Activated naive CD4-positive, alpha-beta T cell treated with anti-CD3 and anti-CD28 coated beads, Interleukin-2, amount 50 U/mL, for 16 hours (primary cell): ENCODE measurements around the gene GPBAR1.
"Not testable (repeated sequence)": the region's sequence is repeated elsewhere in the genome, so short reads cannot be mapped to it uniquely, and the experiment has no call there.

Source experiments
- DNase-seq: peaks from one replicate; pipeline ENCODE4 v3.0.0-alpha.2; 2020

Gene GPBAR1

GRCh38 chr2:218269900-218270720 is 9.3 kb downstream of the GPBAR1 start, which contains the start of the genes AAMP and PNKD:
TSS of gene AAMP (minus strand) at chr2:218270137. CDS start at chr2:218270086, 51 bp downstream.
TSS of gene PNKD (plus strand) at chr2:218270519. CDS start at chr2:218270536, 17 bp downstream.
- peak; percentile 100 for DNase-seq

- DNase-seq, result no peak
These were observed 10.1 kb downstream of the GPBAR1 start for GRCh38 chr2:218270721-218271486.

GRCh38 chr2:218271487-218271797 is 10.6 kb downstream of the GPBAR1 start:
- DNase-seq, result no peak

DNA sequence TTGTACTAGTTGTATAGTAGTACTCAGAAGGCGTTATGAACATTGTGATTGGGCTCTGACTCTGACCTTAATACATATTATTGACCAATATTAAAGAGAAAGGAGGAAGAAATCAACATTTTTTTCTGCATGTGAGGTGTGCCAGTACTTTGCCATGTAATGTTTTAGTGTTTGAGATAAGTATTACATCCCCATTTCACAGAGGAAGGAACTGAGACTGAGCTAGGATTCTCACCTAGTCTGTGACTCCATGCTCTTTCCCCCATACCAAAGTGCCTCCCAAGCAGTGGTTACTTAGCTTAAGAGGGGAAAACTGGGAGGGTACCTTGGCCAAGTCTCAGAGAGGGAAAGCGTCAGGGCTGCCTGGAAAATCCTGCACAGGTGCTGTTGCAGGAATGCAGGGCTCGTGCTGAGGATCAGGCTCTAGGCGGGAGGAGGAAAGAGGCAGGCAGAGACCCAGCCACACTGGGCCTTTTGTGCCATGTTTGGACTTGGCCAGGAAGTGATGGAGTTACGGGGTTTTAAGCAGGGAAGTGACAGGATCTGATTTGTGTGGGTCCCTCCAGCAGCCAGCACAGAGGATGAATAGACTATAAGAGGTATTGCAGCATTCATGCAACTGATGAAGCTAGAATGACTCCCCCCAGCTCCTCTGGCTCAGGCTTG is 11.2 kb downstream of the GPBAR1 start:
- DNase-seq, result no peak

DNA sequence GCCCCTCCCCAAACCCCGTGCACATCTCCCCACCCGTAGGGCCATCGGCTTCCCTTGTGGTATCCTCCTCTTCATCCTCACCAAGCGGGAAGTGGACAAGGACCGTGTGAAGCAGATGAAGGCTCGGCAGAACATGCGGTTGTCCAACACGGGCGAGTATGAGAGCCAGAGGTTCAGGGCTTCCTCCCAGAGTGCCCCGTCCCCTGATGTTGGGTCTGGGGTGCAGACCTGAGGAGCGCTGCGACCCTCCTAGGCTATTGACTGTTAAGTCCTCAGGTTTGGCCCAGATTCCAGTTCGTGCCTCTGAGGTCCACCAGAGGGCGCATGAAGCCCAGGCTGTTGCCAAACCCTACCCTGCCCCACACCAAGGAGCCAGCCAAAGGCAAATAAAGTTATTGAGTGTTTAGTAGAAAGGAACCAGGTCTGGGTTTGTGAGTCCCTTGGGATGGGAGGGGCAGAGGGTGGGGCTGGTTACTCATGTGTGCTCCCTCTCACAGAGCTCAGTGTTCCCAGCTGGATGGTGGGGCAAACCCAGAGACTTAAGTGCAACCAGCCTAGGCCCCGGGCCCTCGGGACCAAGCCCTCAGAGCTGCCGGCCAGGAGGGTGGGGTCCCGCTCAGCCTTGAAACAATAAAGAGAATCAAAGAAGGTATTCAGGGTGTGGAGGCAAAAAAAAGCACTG is 11.9 kb downstream of the GPBAR1 start:
- DNase-seq, result peak; percentile 79

DNA sequence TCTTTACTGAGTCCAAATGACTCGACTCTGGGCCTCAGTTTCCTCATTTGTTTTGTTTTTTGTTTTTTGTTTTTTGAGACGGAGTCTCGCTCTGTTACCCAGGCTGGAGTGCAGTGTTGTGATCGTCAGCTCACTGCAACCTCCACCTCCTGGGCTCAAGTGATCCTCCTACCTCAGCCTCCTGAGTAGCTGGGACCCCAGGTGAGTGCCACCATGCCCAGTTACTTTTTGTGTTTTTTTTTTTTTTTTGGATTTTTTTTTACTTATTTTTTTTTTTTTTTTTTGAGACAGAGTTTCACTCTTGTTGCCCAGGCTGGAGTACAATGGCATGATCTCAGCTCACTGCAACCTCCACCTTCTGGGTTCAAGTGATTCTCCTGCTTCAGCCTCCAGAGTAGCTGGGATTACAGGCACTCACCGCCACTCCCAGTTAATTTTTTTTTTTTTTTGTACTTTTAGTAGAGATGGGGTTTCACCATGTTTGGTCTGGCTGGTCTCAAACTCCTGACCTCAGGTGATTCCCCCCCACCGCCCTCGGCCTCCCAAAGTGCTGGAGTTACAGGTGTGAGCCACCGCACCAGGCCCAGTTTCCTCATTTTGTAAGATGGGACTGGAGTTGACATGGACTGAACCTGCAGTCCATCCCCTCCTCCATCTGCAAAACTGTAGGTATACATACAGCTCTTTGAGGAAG is 12.5 kb downstream of the GPBAR1 start:
- DNase-seq, result not testable (repeated sequence)

DNA sequence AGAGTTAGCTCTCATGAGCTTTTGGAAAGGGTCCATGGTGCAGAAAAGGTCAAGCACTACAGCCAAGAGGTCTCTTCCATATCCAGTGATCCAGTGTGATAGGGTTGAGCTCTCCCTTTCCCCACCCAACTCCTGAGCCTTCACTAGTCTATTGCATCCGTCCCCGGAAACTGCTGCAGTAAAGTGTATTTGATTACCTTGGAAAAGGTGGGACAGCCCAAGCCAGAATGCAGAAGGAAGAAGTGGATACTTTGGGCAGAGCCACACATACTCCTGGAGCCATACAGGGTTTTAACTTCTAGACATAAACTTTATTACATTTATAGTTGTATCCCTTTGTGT is 13.1 kb downstream of the GPBAR1 start:
- DNase-seq, result no peak

DNA sequence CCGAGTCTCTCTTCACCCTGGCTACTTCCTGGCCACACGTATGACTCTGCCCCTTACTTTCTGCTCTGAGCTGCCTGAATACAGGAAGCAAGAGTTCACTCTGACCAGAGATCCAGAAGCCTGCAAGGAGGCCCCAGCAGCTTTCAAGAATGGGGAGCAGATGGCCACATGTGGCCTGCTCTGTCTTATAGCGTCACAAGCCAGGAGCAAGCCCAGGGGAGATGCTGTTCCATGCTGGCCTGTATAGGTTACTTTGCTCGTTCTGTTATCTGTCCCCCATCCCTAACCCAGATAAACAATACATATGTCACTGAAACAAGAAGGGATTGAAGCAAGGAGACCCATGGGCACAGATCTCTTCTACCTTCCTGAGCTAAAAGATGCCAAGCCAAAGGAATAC is 13.8 kb downstream of the GPBAR1 start:
- DNase-seq, result no peak

DNA sequence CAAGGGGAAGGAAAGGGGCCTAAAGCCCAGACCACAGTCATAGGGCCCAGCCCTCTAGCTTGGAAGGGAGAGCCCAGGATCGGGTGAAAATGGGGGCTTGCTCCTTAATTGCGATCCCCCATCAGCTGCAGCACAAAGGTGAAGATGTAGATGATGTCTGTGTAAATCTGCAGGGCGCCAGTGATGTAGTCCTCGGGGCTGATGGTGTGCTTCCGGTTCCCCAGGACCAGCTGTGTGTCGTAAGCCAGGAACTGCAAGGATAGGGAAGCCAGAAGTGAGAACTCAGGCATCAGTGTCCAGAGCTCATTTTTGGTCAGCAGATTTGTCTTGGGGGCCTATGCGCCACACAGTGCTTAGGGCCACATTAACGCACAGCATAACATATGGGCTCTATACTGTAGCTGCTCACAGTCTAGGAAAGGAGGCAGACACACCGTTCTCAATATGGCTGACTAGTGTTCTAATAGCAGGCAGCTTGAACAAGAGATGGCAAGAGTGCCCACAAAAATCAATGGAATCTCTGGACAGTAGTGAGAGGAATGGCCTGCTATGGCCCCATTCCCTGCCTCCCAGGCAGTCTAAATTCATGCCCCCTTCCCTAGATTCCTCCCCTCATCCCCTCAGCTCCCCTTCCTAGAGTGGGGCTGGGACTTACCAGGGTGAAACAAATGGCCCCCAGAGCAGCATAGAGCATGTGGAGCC is 14.7 kb downstream of the GPBAR1 start:
- no peak for DNase-seq

DNA sequence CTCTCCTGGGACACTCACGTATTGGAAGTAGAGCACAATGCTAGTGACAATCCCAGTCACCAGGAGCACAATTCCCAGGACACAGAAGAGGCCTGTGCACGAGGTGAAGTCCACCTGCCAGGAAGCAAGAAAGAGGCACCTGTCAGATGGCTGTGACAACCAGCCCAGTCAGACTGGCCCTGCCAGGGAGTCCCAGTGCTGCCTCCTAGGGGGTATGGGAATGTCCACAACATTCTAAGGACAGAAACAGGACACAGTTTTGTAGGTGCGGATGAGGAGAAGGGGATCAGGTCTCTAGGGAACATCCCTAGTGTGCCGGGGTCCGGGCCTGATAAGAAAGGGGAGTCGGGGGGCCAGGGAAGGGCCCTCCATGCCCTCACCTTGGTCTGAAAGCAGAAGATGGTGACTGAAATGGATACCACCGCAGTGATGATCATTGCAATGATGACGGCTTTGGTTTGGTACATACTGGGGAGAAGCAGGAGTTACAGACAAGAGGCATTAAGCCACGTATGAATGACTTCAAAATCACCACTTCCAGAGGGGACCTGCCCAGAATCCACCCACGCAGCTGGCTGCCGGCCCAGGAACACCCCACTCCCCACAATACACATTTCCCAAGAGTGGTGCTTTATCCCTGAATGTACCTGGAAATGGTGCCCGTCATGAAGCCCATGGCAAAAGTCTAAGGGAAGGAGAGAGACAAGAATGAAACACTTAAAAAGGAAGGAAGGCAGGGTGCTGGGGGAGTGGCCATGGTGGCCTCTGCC is 16.4 kb downstream of the GPBAR1 start:
- DNase-seq, result no peak

GRCh38 chr2:218277921-218278320 is 17.1 kb downstream of the GPBAR1 start:
- DNase-seq, result no peak

- no peak for DNase-seq
These were observed 17.9 kb downstream of the GPBAR1 start for GRCh38 chr2:218278531-218279360.

GRCh38 chr2:218280260-218280870 is 19.6 kb downstream of the GPBAR1 start:
- no peak for DNase-seq

GRCh38 chr2:218281449-218281848 is 20.6 kb downstream of the GPBAR1 start:
- DNase-seq, result no peak

GRCh38 chr2:218282173-218282991 is 21.6 kb downstream of the GPBAR1 start:
- DNase-seq, result no peak

GRCh38 chr2:218284106-218284811 is 23.4 kb downstream of the GPBAR1 start:
- DNase-seq, result peak; percentile 55

DNA sequence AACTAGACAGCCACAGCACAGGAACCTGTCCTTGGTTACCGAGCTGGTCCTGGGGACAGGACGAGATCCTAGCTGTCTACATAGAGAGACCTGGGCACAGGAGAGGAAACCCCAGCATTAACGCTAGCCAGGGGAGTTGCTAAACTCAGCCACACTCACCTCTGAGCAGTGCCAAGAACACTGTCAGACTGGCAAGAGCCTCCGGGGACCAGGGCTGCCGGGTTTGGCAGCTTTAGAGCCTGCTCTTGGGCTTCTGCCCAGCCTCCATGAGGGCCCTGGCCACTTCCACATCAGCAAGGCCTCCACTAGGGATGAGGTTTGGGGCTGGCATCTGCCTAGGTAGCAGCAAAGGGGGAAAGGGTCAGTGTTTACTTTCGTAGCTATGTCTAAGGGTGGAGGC is 24.8 kb downstream of the GPBAR1 start:
- DNase-seq, result no peak
